ELR (cell line): Measurements from ENCODE around the gene CCNYL1.

Source experiments
- DNase-seq: peaks from one replicate; pipeline ENCODE4 v3.0.0-alpha.2; 2015; ENCODE audit warnings: low read depth

CCNYL1 gene

DNA sequence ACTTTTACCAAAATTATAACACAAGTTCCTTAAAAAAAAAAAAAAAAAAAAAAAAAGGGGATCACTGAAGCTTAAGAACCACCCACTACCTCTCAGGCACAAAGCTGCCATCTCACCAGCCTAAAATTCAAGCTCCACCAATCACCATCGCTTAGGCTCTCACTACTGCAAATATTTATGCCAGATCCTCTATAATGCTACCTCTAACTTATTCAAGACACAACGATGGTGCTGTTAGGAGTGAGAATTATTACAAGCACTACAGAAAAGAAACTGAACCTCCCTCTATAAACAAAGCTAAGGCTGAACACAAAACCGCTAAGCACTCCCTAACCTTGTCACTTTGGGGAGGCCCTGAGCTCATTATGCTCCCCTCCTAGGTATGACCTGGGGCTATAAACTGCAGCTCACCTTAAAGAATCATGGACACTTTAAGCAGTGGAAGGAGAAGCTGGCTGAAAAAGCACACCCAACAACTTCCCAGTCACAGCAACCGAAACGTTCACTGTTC is 54.7 kb downstream of the CCNYL1 start:
- DNase-seq: no peak

DNA sequence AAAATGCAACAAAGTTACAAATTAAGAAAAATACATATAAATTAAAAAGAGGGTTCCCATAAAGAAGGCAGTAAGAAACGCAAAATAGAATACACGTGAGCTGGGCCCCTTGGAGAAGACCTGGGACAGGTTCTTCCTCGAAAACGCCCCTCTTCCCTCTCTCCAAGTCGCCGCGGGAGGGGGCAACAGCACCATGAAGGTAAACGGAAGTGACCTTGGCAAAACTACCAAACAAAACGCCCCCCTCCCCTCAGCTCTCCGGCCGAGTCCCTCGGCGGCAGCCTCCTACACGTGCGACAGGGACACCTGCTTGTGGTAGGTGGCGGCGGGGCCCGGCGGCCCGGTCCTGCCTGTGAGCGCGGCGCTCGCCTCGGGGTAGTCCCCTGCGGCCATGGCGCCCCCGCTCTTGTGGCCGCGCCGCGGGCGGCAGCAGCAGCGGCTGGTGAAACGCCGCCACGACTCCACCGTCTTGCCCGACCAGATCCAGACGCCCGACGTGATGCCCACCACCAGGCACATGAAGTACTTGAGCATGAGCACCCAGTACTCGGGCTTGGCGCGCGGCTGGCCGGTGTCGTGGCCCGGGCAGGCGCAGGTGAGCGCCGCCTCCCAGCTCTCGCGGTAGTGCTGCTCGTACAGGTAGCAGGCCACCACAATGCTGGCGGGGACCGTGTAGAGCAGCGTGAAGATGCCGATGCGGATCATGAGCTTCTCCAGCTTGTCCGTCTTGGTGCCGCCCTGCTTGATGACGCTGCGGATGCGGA is 55.4 kb downstream of the CCNYL1 start:
- DNase-seq: no peak

DNA sequence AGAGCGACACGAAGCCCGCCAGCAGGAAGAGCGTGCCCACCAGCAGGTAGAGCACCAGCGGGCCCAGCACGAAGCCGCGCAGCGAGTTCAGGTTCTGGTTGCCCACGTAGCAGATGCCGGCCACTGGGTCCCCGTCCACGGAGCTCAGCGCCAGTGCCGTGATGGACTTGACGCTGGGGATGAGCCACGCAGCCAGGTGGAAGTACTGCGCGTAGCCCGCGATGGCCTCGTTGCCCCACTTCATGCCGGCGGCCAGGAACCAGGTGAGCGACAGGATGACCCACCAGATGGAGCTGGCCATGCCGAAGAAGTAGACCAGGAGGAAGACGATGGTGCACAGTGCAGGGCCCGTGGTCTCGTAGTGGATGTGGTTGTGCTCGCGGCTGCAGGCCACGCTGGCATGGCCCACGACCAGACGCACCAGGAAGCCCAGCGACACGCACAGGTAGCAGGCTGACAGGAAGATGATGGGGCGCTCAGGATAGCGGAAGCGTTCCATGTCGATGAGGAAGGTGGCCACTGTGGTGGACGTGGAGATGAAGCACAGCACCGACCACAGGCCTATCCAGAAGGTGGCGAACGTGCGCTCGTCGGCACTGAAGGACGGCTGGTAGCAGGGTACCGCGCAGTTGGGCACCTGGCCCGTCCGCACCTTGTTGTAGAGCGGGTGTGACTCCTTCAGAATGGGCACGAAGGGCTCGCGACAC is 56.2 kb downstream of the CCNYL1 start:
- DNase-seq: no peak

DNA sequence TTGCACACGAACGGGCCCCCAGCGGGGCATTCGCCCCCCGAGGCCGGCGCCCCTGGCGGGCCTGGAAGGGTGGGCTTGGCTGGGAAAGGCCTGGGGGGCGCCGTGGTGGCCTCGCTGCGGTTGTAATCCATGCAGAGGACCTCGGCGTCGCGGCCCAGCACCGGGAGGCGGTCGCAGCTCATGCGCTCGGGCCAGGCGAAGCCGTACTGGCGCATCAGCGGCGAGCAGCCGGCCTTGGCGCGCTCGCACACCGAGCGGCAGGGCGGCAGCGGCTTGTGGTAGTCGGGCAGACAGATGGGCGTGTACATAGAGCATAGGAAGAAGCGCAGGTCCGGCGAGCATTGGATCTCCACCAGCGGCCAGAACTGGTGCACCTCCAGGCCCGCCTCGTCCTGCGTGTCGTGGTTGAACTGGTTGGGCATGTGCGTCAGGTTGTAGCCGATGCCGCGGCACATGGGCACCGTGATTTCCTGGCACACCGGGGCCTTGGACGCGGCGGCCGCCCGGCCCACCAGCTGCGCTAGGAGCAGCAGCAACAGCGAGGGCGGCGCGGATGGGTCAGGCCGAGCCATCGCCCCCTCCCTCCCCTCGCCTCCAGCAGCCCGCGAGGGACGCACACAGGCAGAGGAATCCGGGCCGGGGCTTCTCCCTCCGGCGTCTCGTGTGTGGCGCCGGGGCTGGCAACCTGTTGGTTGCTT is 56.9 kb downstream of the CCNYL1 start:
- peak; percentile 64 for DNase-seq

DNA sequence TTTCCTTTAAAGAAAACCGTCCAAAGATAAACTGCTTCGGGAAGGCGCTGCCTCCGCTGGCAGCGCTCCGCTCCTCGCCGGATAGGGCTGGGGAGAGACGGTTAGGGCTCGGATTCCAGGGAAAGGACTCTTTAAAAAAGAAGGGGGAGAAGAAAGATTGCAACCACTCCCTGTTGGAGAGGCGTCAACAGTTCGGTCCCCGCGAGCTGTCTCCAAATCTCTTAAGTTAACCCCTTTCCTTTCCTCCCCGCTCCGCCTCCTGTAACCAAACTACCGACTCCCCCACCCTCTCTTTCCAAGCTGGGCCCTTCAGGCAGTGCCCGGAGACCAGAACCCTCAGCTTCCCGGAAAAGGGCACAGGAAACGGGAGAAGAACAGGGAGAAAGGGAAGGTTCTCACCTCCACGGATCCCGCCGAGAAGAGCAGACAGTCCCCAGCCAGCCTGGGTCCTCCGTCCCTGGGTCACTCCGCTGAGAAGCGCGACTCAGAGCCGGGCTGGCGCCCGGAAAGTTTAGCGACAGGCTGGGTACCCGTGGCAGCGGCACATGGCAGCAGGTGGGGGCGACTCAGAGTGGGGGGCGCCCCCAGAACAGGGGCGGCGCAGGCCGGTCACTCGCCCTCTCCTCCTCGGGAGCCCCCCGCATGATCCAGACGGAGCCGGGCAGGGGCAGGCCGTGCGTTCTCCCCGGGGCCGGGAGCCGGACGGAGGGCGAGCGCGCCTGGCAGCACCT is 57.6 kb downstream of the CCNYL1 start:
- peak; percentile 47 for DNase-seq

DNA sequence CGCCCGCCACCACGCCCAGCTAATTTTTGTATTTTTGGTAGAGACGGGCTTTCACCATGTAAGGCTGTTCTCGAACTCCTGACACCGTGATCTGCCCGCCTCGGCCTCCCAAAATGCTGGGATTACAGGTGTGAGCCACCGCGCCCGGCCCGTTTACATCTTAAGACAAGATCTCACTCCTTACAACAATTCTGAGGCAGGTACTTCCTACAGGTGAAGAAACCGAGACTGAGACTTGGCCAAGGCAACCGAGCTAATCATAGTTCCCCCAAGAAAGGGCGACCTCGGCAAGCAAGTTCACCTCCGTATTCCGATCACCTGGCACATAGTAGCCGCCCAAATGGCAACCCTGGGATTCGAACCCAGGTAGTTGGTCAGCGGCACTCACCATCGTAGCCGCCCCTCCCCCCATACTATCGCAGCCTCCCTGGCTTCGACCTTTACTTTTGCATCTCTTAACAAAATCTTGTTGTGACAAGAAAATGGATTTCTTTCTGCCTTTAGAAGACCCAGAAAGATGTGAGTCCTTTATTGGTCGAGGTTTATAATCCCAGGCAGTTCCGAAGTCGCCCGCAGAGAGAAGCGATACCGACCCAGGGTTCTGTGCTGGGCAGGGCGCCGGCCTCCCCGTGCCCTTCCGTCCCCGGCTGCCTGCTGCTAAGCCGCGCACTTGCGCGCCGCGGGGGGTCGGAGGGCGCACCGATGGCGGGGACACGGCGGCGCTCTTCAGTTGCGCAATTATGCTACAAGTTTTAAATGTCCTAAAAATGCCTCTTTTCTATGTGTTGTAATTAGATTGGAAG is 59.4 kb downstream of the CCNYL1 start:
- peak; percentile 10 for DNase-seq

DNA sequence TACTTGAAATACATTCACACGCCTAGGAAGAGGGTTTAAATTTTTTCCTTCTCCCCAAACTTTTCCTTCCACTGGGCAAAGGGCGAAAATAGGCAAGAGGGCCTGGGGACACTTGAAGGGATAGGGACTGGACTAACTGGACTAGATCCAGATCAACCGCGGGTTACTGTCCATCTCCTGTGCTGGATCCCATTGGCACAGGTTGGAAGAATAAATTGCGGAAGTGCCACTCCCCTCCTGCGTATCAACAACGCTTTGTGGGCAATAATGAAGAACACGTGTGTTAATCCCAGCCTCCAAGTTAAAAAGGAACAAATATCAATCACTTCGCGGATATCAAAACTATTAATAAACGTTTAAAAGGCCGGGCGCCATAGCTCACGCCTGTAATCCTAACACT is 60.0 kb downstream of the CCNYL1 start:
- no peak for DNase-seq

DNA sequence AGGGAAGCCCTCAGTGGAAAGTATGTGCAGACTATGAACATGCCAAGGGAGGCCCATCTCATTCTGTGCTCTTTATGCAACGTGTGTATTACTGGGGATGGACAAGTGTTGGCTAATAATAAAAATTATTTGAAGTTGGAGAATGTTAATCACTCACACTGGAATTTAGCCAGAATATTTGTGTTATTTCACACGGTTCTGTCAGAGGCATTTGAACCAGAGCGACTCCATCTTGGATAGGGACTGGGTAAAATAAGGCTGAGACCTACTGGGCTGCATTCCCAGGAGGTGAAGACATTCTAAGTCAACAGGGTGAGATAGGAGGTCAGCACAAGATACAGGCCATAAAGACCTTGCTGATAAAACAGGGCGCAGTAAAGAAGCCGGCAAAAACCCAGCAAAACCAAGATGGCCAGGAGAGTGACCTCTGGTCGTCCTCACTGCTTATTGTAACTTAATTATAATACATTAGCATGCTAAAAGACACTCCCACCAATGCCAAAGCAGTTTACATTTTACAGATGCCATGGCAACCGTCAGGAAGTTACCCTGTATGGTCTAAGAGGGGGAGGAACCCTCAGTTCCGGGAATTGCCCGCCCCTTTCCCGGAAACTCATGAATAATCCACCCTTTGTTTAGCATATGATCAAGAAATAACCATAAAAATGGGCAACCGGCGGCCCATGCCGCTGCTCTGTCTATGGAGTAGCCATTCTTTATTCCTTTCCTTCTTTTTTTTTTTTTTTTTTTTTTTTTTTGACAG is 60.8 kb downstream of the CCNYL1 start:
- no peak for DNase-seq

DNA sequence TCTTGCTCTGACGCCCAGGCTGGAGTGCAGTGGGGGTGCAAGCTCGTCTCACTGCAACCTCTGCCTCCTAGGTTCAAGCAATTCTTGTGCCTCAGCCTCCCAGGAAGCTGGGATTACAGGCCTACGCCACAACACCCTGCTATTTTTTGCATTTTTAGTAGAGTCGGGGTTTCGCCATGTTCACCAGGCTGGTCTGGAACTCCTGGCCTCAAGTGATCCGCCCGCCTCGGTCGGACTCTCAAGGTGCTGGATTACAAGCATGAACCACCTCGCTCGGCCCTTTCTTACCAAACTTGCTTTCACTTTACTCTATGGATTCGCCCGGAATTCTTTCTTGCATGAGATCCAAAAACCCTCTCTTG is 61.4 kb downstream of the CCNYL1 start:
- no peak for DNase-seq

DNA sequence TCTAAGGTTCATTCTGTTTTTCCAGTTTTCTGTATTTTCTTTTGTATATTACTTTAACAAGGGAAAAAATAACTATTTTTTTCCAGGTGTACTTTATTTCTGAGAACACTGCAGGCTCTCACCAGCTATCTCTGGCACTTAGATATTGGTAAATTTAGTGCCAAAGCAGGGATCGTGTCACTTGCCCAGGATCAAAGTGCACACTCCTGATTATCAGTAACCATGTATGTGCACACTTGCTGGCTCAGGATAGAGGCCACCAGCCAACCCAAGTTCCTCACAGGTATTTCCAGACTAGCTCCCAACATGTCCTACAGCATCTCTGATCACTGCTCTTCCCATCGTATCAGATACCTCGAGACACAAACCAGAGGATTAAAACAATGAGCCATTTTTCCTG is 64.0 kb downstream of the CCNYL1 start:
- DNase-seq: no peak

DNA sequence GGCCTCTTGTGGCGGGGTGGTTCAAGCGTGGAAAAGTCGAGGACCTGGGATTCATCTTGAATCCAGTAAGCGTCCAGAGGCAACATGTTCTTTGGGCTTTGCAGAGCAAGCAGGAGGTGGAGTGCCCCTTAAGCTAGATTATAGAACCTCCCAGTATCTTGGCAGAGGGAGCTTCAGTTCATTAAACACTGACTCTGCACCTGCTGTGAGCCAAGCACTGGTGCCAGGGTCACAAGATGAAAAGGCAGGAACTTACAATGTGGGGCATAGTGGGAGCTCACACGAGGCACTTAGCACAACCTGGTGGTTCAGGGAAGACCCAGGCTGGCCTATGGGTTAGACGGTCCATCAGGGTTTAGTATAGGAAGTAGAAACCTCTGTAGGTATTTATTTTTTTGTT is 65.7 kb downstream of the CCNYL1 start:
- DNase-seq: no peak

DNA sequence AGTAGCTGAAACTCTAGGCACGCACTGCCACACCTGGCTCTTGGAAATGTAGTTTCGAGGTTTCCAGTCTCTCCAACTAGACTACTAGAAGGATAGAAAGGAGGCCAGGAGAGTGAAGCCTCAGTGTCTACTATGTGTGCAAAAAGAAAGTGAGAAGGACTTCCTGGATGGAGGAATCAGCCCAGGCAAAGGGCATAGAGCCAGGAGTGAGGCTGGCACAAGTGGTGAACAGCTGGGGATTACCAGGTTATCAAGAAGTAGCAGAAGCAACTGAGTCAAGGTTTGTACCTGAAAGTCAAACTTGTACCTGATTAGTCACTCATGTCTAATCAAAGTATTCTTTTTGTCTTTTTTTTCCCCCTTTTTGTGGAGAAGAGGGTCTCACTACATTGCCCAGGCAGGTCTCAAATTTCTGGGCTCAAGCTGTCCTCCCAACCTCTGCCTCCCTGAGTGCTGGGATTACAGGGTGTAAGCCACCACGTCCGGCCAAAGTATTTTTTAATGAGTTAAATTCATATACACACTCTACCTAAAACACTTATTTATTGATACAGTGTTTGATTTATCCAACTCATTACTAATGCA is 67.0 kb downstream of the CCNYL1 start:
- no peak for DNase-seq

DNA sequence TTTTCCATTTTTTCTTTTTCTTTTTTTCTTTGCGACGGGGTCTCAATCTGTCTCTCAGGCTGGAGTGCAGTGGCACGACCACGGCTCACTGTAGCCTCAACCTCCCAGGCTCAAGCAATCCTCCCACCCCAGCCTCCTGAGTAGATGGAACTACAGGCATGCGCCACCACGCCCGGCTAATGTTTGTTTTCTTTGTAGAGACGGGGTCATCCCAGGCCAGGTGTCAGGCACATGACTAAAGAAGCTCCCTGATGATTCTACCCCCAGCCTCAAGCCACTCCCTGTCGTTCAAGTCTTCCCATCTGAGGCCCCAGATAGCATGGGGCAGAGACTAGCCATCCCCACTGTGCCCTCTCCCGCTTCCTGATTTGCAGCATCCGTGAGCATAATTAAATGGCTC is 68.1 kb downstream of the CCNYL1 start:
- no peak for DNase-seq

DNA sequence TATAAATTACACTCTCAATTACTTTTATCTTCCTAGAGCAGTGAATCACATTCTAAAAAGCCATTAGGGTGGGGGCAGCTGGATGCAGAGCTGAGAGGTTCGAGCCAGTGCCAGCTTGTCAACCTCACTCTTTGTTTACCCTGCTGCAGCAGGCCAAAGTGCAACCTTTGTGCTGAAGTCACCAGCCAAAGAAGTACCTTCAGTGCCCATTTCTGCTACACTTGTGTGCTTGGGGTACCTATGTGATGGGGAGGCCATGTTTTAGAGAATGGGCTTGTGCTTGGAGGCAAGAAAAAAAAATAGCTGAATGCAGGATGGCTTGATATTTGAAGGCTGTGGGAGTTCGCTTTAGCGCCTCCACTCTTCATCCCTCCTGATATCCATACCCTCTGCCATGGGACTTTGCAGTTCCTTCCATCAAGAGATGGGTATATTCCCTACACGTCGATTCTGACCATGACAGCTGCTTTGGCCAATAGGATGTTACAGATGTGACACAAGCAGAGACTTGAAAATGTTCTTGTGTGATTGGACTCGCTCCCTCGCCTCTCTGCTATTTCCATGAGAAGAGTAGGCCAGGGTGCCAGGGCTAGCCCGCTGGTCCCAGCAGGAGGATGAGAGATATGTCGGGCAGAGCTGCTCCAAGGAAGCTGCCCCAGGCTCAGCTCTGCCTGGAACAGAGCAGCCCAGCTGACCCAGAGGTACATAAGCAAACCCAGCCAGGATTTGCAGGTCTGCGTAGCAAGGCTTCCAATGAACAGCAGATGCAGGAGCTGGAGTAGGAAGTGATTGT is 71.0 kb downstream of the CCNYL1 start:
- no peak for DNase-seq

DNA sequence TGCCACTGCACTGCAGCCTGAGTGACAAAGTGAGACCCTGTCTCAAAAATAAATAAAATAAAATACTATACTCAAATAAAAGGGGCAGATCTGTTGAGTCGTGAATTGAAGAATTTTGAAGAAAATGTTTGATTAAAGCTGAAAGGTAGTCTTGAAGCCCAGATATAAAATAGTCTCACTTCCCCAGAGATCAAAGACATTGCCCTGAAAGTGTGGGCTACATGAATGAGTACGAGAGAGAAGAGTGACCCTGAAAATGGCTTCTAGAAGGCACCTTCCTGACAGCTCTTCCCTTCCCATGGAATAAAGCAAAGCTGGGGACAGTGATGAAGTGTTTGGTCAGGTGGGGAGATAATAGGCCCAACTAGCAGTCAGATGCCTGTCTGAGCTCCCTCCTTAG is 72.1 kb downstream of the CCNYL1 start:
- no peak for DNase-seq

DNA sequence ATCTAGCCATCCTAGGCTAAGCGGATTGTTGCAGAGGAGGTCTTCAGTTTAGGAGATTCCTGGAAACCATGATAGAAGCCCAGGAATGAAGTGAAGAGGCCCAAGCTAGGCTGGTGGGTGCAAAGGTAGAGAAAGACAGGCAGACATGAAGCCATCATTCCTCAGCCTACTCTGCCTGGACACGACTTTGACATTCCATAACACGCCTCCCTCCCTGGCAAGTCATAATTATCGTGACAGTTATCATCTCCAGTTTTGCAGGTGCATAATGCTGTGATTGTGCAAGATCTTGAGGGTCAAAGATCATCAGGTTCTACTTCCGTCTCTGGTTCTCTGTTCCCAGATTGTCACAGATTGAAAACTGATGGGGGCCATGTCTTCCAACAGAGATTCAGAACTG is 73.5 kb downstream of the CCNYL1 start:
- DNase-seq: no peak

DNA sequence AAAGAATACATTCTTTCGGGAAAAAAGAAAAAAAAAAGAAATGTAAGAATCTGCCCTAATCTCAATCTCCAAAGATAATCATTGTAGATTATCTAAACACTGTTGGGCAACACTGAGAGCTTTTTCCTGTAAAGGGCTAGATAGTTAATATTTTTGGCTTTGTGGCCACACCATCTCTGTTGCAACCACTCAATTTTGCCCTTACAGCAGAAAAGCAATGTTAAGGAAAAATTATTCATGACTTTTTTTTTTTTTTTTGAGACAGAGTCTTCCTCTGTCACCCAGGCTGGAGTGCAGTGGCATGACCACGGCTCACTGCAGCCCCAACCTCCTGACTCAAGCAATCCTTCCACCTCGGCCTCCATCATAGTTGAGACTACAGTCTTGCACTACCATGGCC is 75.6 kb downstream of the CCNYL1 start:
- DNase-seq: no peak

DNA sequence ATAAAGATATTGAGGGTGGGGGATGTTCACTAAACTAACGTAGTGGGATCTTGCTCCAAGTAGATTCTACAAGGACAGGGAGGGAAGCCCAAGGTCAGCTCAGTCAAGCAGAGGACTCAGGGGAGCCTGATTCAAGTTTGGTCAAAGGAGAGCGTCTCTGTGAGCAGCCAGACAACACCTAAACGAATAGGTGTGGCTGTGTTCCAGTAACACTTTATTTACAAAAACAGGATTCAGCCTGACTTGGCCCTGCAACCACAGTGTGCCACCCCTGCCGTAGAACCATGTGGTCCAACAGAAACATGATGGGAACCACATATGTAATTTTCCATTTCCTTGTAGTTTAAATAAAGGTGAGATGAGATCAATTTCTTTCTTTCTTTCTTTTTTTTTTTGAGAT is 76.4 kb downstream of the CCNYL1 start:
- no peak for DNase-seq

DNA sequence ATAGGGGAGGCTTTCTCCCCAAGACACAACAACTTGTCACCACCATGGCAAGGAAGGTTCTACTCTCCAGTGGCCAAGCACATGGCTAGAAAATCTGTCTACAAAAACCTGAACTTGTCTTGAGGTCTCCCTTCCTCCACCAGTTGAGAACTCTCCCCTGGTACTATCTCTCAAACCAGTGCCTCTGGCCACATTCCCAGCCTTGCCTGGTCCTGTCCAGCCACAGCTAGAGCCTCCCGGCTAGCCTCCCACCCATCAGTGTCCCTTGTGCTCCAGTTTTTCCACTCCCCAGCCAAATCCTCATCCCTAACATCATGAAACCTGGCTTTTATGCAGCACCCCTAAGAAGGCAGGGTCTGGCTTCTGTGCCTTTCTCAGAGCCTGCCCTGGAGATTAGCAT is 79.5 kb downstream of the CCNYL1 start:
- no peak for DNase-seq
